Stimulated activated CD4-positive, alpha-beta T cell treated with anti-CD3 and anti-CD28 coated beads, Interleukin-4, amount 100 ng/mL, for 24 hours (primary cell): ENCODE measurements around the gene GATA6.
"Not testable (repeated sequence)": the region's sequence is repeated elsewhere in the genome, so short reads cannot be mapped to it uniquely, and the experiment has no call there.

Experiments
- DNase-seq: peaks from one replicate; pipeline ENCODE4 v3.0.0-alpha.2; 2020

The GATA6 gene

DNA sequence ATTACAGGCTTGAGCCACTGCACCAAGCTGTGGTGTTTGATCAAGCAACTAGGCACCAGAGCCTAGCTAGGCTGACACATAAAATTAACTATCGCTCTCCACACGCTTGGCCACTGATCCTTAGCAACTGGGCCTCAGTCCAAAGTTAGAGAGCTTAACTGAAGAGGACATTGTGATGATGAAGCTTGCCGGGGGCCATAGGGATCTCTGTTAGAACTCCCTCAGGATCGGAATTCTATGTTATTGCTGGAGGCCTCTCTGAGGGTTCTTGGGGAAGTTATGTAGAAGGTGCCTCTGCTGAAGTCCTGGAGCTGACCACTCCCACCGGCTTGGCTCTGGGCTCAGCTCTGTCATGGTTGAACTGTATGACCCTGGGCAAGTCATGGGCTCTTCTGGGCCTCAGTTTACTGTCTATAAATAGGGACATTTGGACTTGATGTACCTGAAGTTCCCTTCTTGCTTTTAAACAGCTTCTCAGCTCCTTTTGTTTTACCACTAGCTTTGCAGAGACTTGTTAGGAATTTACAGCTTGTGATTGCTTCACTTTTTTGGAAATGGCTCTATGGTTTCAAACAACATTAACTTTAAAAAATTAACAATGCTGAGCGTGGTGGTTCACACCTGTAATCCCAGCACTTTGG is 44.1 kb downstream of the GATA6 start:
- DNase-seq, result no peak

DNA sequence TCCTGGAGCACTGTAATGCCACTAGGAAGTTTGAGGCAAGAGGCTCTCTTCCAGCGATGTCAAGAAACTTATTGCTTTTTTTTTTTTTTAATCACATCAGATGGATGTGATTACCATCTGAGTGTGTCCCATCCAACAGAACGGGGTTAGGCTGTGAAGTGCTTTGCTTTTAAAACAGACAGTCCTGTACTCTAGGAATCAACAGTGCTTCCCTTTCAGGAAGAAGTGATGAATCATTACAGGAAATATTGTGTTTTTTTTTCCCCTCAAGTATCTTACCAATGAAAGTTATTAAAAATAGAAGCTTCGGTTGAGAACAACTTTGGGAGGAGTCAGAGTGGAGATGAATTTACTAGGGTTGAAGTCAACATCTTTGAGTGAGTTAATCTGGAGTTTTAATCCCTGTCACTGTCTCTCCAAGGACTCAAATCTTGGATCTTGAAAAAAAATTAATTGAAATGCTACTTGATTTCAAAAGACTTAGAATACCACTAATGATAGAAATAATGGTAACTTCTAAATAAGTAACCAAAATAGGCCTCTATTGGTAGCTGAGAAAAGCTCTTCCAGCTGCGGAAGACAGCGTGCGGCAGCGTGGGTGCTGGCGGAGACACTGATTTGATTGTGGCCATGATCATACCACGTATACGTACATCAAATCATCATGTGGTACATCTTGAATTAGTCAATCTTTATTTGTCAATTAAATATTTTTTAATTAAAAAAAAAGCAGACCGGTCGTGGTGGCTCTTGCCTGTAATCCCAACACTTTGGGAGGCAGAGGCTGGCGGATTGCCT is 45.5 kb downstream of the GATA6 start:
- no peak for DNase-seq

DNA sequence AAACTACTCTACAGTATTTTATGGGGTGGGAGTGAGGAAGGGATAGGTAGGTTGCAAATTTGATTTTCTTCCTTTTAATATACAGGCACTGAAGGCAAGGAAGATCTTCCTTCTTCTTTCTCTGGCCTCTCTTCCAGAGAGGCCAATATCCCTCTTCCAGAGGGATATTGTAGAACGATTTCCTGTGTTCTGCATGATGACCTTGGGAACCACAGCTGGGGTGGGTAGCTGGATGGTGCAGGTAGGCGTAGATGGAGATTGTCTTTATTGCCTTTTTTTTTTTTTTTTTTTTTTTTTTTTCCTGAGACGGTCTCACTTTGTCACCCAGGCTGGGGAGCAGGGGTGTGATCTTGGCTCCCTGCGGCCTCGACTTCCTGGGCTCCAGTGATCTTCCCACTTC is 49.4 kb downstream of the GATA6 start:
- DNase-seq, result no peak

DNA sequence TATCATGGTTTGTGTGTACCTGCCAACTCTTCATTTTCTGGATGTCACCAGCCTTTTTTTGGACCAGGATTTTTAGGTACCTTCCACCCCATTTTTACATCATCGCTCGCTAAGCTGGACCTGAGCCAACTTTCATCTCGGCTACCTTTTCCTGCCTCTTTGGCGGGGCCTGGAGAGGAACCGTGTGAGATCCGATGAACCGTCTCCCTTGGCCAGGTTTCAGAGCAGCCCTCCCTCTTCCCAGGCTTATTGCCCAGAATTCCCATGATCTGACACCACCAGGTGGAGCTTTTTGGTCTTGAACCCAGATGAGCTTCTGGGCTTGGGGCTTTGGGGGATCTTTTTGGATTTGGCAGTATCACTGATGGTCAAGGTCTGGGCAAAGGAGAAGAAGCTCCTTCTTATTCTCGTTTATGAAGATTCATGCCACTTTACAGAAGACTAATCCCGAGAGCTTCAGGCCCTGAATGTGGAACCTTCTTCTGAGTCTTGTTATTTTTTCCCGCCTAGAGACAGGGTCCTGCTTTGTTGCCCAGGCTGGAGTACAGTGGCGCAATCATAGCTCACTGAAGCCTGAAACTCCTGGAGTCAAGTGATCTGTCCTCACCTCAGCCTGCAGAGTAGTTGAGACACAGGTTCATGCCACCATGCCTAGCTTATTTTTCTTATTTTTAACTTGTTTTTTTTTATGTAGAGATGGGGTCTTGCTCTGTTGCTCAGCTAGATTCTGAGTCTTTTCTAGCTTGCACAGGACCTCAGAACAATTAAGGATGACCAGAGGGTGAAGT is 50.4 kb downstream of the GATA6 start:
- DNase-seq, result no peak

DNA sequence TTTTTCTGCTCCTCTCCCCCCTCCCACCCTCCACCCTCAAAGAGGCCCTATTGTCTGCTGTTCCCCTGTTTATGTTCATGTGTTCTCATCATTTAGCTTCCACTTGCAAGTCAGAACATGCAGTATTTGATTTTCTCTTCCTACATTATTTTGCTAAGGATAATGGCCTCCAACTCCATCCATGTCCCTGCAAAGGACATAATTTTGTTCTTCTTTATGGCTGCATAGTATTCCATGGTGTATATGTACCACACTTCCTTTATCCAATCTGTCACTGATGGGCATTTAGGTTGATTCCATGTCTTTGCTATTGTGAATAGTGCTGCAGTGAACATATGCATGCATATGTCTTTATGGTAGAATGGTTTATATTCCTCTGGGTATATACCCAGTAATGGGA is 51.2 kb downstream of the GATA6 start:
- DNase-seq, result not testable (repeated sequence)

DNA sequence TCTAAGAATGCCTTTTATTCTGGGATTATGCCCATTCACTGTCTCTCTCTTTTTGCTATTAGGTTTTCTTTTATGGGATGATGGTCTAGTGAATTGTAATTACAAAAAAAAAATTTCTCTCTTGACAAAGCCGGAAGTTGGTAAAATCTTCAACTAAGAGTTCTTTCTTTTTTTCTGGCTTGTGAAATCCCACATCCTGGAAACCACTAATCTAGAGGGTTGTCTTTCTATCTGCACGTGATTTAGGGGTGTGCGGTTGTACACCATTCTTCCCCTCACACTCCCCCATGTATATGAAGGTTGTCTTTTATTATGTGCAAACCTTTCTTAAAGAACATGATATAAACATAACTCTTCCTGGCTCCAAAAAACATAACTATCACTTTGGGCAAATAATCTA is 52.0 kb downstream of the GATA6 start:
- no peak for DNase-seq

DNA sequence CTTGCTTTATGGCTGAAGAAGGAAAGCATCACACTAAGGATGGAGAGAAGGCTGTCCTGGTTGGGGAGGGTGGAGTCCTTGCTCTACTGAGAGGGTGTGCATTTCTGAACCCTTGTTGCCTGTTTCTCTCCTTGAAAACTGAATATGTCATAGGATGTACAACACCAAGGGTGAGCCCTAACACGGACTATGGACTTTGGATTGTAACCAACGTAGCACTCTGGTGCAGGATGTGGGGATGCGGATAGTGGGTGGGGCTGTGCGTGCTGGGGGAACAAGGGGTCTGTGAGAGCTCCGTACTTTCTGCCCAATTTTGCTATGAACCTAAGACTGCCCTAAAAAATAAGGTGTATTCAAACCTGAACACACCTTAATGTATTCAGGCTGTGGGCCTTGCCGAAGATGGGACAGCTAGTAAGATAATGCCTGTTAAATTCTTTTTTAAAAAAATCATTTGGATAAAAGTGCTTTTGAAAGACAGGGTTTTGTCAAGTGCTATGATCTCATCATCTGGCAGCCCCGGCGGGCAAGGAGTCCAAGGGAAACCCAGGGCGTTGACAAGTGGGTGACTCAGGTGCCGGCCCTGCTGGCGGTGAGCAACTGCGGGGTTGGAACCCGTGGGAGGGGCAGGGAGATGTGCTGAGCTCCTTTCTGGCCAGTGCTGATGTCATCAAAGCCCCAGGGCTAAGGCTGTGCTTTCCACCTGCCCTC is 54.0 kb downstream of the GATA6 start:
- DNase-seq, result no peak

DNA sequence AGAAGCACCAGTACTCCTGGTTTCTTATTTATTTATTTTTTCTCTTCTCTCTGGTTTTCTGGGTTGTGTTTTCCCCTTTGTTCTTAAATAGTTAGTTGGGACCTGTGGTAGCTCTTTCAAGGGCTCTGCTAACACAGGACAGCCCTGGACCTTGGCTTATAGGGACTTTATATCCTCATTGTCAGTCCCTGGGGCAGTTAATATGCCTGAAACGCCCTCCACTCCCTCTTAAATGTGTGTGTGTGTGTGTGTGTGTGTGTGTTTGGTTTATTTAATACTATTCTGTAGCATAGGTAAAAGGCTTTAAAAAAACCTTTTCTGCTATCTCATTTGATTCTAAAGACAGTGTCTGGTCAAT is 54.6 kb downstream of the GATA6 start:
- no peak for DNase-seq

DNA sequence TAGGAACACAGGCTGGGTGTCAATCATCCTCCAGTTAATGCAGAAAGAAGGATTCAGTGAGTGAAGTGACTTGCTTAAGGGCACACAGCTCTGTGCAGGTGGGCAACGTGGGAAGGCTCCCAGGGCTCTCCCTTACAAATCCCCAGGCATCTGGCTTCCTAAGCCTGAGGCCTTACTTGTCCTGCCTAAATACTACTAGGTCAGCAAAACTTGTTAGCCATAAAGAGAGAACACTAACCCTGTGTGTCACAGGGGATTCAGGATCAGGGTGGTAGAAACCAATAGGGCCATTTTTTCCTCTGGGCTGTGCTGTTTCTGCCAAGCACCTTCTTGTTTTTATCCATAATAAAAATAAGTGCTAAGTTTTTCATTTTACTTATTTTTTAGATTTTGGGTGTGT is 55.0 kb downstream of the GATA6 start:
- DNase-seq, result no peak

DNA sequence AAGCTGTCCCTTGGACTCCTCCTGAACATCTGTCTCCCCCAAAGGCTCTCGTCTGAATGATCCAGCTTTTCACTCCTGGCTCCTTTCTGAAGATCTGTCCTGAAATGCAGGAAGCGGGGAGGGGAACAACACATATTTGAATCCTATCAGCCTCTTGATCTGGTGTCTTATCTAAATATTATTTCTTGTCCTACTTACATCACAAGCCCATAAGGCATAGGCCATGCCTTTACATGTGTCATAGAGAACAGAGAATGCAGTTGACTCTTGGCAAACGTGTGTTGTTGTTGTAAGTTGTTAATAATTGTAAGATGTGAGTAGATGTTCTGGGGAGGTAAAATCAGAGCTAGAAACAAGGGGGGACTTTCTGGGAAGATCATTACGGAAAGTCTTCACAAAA is 57.4 kb downstream of the GATA6 start:
- DNase-seq, result no peak

DNA sequence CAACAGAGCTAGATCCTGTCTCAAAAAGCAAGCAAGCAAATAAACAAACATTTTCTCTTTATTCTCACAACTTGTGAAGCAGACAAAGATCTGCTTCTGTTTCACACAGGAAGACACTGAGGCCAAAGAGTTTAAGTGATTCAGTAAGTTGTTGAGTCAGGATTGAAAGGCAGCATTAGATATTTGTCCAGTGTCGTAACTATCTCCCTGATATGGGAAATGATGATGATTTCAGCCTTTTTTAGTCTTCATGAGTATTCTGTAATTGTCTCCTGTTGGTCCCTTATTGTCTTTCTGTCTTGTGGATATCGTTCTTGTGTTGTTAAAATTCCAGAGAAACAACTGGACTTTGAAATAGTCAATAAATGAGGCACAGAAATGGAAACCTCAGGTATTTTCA is 59.6 kb downstream of the GATA6 start:
- no peak for DNase-seq

DNA sequence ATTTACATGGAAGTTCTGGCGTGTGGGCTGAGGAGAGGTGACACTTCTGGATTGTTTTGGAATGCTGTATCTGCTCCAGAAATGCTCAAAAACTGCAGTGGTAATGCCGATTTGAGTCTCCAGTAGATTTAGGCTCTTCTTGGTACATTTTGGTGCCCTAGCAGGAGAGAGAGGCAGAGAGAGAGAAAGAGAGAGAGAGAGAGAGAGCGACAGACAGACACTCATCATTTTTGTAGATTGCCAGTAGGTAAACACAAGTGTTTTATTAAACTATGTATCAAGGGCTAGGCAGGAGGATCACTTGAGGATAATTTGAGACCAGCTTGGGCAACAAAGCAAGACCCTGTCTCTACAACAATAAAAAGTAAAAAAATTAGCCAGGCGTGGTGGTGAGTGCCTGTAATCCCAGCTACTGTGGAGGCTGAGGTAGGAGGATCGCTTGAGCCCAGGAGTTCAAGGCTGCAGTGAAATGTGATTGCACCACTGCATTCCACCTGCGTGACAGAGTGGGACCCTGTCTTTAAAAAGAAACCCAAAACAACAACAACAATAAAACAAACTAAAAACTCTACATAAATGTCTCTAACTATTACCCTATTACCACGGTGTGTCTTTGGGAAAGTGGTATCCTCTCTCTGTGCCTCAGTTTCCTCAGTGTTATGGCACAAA is 60.2 kb downstream of the GATA6 start:
- no peak for DNase-seq

DNA sequence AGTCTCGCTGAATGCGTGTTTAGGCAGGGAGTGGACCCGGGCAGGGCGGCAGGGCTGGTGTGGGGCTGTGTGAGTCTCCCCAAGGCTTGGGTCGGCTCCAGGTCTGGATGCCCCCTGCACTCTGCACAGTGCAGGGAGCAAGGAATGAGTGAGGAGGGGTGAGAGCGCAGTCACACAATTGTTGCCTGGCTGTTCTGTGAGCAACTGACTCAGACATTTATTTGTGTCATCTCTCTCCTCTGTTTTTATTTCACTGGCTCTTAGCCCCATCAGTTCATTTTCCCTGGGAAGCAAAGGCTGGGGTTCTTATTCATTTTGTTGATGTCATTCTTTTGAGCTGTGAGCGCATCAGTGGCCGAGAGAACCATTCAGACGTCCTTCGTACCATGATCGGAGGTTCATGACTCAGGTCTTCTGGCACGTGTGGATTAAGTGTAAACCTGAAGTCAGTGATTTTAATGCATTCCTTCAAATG is 61.1 kb downstream of the GATA6 start:
- DNase-seq, result no peak

DNA sequence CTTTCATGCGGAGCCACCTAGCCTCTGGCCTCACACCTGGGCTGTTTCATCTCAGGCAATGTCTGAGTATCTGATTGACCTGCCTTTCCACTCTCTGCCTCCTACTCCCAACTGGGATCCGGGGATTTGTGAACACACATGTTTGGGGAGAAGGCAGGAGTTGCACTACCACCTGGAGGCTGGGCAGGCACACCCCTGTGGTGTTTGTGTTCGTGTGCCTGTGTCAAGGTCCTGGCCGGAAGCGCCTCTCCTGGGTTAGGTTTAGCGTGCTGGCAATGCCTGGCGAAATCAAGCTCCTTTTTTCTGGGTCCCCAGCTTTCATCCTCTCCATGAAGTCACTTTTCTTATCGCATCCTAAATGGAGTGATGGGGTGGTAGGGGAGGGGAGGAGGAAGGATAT is 63.9 kb downstream of the GATA6 start:
- no peak for DNase-seq

DNA sequence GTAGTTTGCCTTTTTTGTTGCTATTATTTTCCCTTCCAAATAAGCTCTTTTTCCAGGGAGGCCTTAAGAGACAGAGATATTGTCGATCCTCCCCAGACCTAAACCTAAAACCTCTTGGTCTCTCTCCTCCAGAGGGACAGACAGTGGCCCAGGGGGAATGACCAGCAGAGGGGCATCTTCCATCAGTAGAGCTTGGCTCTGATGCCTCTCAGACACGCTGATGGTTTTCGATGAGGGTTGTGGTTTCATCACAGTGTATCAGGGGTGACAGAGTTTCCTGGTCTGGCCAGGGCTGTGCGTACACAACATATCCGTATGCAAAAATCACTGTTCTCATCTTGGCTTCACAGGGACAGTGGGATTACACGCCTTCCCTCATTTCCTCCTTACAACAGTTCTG is 68.6 kb downstream of the GATA6 start:
- no peak for DNase-seq

DNA sequence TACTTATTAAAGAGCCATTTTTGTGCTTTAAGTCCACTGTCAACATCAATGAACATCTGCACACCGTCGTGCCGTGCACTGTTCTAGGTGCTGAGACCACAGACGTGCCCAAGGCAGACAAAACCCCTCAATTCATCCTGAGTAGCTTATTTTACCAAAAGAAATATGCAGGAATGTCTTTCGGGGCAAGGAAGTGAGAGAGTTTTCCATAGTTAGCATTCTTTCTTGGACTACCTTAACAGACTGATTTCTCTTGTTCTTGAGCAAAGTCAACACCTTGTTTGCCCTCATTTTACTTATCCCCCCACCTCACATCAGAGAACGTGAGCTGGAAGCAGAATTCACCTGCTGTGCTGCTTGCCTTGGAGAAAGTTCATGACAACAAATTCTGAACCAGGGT is 69.3 kb downstream of the GATA6 start:
- no peak for DNase-seq

DNA sequence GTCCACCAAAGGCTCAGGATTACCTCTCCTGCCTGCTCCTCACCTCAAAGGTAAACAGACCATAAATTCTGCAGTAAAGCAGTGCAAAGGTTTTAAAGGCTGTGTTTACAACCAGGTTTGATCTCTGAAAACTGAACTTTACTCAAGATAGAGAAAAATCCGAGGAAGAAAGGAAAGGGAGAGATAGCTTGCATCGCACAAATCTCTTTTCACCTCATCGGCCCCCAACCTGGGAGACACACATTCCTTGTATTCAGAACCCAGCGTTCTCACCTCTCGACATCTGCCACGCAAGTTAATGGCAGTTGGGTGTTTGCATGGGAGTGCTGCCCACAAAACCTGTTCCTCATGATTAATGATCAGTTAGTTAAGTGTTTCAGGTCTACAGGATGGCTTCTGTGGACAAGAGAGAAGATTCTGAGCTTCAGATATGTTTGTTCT is 72.6 kb downstream of the GATA6 start:
- DNase-seq, result no peak

DNA sequence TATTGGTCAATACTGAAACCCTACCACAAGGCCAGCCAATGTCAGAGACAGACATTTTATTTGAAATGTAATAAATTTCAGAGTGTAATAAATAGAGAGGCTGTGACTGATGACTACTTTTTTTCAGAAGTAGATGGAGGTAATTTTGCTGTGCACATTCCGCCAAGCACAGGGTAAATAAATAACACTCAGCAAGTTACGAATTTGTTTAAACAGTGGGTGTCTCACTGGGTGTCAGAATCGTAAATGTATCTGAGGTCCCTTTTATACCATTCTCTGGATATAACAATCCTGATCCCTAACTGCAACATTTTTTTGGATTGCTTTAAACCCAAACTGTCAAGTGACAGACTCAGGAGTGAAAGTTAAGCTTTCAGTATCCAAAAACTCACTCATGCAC is 74.1 kb downstream of the GATA6 start:
- DNase-seq, result no peak

DNA sequence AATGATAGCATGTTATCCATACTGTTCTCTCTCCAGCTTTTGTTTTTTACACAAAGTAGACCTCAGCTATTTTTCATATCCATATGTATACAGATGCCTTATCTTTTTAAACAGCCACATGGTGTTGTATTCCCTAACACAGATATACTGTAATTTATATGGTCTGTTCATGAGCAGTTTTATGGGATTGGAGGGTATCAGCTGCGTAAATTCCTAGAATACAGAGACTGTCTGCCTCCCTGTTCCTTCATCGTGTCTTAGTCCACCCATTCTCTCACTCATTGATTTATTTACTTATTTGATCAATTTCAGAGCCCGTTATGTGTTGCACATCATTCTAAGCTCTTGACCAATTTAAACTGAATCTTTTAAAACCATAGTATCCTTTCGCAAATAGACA is 80.6 kb downstream of the GATA6 start:
- DNase-seq, result no peak

DNA sequence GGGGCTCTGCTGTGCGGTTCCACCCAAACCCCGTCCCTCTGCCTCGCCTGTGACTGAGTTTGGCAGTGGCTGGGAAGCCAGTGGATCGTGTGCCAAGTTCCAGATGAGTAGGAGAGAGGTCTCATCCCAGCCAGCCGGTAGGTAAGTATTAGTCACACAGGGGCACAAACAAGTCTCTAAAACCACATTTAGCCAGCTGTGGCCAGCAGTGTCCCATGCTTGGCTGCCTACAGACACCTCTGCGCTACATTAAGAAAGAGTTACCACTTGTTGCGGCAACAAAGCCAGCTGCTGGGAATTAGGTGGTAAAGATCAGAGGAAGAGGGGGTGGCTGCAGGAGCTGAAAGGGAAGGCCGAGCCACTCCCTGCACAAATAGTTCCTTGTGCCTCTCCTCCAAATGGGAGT is 81.2 kb downstream of the GATA6 start:
- no peak for DNase-seq
